ENCODE data around the gene SLCO2A1.

SLCO2A1 gene

DNA sequence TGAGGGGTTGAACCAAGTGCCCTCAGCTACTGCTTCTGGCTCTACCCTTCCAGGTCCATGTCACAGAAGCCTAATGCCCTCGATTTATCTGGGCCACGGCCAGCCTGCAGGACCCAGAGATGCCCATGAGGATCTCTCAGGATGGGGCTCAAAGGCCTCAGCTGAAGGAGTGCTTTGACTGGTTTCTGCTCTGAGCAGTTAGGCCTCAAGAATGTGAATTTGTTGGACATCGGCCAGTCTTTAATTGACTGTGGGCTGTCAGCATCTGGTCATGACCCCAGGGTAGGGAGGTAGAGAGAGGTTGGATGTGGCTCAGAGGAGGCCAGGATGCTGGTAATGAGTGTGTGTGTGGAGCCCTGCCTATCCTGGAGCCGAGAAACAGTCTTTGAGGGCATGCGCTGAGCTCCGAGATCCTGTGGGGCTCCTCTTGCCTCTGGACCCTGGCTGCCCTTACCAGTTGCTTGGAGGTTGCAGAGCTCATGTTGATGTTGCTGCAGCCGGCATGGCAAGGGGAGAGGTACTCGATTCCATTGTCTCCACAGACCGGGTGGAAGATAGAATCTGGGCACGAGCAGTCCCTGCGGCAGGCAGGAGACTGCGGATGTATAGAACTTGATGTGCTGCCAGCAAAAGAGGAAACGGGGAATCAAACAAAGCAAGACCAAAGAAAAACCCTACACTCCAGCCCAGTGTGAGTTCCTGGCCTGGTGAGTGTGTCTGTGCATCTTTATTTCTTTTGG, 84.9 kb downstream of the SLCO2A1 start:
- peak; percentile 23 for DNase-seq

DNA sequence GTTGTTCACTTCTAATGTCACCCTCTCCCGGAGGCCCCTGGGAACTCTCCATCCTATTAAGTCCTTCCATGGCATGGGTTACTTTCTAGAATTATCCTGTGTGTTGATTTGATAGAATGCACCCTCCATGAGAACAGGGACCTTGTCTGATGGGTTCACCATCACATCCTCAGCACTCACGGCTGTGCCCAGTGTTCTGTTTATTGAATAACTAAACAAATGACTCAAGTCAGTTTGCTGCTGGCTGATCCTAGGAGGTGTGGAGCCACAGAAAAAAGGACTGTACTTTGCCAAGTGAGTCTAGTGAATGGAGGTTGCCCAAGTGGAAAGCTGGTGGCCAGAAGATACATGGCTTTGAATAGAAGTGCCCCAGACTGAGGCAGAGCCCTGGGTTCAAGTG, 85.5 kb downstream of the SLCO2A1 start:
- DNase-seq: no peak

DNA sequence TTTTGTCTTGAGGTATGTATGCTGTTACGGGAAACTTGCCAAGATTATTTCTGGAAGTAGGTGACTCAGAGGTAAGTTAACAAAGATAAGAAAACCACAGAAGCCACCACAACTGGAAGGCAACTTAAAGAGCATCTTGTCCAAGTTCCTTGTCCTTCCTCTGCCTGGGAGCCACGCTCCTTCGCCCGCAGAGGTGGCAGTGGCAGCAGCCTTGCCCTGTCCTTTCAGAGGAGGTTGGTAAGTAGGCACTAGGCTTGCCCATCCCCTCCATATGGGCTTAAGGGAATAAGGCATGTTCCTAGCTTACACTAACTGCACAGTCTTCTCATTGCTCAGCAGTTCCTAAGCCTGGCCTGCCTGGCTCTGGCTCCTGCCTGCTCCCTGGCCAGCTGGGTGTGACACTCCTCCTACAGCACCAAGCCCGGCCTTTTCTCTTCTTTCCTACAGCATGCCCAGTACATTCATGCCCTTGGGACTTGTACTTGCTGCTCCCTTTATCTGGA, 86.0 kb downstream of the SLCO2A1 start:
- DNase-seq: no peak

DNA sequence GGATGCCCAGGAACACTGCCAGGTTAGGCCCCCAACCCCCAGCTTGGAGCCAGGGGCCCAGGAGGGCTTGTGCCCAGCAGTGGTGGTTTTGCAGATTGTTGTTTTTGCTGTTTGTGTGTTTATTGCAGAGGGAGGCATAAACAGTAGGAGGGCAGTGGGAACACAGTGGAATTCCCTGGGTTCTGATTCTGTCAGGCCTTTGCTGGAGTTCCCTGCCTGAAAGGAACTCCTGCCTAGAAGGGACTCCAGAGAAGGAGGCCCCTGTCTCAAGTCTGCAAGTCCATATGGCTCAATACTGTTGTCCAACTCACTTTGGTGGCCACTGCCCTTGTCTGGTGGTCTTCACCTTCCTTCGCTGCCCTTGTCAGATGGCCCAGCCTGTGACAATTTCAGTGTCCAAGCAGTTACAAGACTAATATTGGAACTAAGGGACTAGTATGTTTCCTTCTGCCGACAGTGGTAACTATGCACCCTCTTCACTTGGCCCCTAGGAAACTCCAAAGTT, 86.6 kb downstream of the SLCO2A1 start:
- no peak for DNase-seq

DNA sequence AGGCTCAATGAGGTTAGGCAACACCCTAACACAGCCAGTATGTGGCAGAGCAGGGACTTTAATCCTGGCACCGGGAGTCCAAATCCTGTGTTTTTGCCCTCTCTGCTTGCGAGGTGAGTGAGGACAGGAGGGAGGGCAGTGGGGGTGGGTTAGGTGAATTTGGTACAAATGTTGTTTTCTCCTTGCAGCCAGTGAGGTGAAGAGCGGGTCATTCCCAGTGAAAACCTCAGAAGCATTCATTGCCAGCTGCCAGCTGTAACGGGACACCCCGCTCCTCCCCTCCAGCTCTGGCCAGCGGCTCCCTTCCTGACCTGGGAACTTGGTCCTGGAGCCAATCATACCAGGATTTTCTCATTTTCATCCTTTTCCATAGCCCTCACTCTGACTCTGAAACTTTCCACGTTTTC, 88.3 kb downstream of the SLCO2A1 start:
- DNase-seq: no peak

DNA sequence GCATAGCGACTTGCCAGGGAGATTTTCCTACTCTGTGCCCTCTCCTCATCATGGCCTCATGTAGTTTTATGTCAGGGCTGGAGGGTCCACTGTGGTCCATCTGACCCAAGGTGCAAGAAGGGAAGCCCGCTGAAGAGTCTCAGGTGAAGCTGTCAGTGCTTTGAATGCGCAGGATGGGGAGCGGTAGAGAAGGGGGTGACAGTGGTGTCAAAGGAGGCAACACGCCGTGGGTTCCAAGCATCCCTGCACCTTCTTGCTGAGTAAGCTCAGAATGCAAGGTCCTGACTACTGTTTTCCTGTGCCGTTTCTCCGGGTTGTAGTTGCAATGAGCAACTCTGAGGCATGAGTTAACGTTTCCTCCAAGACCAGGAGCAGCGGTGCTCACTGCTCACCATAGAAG, 89.2 kb downstream of the SLCO2A1 start:
- DNase-seq: no peak

DNA sequence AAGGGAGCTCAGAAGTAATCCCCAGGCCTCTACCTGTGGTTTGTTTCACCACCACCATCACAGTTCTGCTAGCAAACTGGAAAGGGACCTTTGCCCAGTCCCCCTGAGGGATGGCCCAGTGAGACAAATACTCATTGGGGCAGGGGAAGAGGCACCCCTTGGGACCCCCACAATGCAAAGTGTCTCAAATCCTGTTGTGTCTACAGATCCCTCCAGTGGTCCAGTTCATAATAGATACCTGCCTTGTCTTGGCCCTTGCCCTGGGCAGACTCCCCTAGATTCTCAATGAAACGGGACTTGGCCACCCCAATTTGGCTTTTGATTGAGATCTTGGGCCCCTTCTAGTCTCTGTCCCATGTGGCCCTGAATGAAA, 90.3 kb downstream of the SLCO2A1 start:
- DNase-seq: no peak

DNA sequence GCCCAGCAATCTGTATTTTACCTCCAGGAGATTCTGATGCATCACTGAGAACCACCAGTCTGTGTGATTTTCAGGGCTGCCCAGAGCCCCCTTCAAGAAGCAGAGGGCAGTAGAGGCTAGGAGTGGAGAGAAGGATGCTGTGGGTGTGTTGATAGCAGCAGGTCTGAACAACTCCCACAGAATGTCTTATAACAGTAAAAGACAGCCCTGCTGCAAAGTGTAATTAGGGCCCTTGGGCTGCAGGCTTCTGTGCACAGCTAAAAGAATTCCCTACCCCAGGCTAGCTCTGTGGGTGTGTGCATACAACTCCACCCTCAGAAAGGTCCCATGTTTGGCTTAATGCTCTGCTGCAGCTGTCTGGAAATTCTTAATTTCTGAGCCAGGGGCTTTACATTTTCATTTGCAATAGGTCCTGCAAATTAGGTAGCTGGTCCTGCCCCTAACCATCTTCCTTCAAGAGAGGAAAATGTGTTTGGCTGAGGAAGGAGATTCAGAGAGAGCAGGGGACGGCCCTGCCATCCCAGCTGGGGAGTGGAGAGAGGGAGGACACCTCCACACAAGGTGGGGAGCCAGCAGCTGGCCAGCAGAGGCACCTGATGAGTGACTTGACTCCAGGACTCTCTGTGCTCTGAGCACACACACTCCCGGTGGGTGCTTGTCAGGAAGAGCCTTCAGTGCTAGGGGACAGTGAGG, 90.8 kb downstream of the SLCO2A1 start:
- DNase-seq: peak; percentile 10

DNA sequence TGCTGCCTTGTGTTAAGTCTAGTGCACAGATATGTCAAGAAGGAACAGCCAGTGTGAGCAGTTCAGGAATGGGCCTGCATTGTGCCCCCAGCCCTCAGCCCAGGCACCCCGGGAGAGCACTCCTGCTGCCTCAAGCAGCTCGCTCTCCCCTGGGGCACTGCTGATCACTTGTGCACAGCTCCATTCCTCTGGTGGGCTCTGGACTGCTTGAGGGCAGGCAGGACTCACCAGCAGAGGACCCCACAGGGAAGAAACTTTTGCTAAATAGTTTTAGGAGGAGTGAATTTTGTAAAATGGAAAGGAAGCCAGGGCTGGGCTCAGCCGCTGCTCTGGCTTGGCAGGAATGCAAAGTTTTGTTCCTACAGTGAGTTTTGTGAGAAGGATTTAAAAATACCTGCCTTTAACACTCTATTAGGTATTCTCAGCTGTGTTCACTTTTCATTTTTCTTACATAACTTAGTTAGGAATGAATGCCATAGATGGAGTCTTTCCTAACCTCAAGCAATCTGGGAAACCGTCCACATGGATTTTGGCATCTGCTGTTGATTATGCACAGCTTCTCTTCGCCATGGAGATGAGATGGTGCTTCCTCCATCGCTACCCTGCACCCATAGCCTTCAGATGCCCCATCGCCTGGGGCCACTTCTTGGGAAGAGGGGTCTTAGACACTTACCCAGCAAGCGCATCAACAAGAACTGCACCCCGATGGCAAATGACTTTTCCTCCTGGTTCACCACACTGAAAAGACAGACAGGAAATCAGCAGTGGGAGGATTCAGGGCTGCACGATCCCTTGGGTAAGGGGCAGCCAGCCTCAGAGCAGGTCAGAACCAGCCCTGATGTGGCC, 91.7 kb downstream of the SLCO2A1 start:
- DNase-seq: no peak

DNA sequence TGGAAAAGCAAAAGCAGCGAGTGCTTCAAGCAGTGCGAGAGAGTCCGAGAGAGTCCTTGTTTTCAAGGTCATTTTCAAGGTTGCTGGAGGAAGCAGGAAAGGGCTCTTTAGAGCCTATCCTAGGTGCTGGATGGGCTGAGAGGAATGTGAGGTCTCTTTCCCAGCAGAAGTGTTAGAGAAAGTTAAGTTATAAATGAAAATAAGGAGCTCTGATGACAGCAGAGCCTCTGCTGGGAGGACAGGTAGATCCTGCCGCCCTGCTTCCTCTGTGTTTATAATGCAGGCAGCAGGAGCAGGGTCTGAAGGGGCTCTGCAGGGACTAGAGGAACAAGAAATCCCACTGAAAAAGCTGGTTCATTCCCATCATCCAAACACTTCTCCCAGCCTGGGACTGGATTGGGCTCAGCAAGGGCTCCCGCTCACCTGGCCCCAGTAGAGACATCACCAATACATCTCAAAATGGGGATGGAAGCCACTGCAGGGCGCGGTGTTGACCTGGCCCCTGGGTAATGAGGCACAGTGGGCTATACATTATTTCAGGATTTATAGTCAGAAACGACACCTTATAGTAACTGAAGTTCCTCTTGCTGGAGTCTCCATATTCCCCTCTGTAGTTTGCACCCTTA, 92.6 kb downstream of the SLCO2A1 start:
- DNase-seq: no peak

DNA sequence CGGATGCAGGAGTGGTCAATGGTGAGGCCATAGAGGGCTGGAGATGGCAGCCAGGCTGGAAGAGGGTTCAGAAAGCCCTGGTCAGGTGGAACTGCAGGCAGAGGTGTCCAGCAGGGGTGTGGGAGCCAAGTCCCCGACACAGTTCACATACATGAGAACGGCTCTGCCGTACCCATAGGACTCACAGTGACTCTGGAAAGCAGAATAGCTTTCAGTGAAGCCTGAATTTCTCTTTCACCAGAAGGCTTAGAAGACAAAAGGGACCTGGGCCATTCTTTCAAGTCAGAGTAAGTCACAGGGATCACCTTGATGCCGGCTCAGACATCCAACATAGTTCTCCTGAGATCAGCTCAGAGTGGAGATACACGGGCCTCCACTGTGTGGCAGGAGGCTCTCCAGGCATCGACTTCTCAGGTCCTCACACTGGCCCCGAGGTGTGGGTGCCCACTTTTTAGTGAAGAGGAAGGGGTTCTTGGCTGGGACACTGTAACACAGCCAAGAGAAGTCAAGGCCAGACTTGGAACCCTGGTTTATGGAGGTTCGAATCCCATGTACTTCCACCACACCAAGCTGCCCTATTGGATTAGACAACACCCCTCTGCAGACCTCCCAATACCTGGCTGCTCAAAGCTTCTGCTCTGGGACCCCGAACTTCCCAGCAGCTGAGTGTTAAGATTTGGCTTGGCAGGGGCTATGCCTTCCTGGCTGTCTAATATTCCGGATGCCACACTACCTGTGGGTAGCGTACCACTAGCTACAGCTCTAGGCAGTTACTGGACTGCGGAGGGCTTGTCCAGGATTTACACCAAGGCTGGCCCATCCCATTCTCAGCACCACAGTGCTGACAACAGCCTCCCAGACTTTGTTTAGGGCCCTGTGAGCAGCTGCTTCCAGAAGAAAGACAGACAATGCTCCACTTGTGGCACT, 93.6 kb downstream of the SLCO2A1 start:
- DNase-seq: no peak

DNA sequence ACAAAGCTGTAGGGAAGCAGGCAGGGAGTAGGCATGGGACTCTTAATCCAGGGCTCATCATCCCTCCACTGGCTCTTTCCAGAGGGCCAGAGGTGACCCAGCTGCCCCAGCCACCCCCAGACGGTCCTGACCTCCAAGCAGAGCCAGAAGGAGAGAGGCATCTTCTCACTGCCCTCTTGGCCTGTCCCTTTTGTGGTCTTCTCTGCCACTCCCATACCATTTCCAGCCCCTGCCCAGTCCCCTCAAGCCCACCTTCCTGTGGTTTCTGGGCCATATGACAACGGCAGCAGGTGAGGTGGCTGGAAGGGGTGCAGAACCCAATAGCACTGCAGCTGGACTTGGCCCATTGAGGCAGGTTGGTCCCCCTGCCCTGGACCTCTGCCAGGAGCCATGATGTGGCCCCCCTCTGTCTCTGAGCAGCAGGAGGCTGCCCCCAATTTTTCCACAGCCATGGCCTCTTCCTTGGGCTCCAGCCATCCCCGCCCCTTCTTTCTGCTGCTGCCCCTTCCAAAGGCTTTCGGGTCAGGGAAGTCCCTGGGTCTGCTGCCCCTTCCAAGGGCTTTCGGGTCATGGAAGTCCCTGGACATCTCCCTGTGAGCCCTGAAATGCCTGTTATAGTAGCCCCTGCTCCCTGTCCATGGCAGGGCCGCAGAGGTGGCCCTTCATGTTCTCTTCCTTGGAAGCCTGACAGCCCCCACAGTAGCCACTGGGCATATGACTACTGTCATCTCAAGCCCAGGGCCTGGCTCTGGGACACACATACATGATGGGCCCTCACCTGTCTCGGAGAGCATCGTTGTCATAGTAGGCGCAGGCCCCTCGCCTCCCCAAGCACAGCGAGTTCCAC, 94.5 kb downstream of the SLCO2A1 start:
- DNase-seq: no peak

DNA sequence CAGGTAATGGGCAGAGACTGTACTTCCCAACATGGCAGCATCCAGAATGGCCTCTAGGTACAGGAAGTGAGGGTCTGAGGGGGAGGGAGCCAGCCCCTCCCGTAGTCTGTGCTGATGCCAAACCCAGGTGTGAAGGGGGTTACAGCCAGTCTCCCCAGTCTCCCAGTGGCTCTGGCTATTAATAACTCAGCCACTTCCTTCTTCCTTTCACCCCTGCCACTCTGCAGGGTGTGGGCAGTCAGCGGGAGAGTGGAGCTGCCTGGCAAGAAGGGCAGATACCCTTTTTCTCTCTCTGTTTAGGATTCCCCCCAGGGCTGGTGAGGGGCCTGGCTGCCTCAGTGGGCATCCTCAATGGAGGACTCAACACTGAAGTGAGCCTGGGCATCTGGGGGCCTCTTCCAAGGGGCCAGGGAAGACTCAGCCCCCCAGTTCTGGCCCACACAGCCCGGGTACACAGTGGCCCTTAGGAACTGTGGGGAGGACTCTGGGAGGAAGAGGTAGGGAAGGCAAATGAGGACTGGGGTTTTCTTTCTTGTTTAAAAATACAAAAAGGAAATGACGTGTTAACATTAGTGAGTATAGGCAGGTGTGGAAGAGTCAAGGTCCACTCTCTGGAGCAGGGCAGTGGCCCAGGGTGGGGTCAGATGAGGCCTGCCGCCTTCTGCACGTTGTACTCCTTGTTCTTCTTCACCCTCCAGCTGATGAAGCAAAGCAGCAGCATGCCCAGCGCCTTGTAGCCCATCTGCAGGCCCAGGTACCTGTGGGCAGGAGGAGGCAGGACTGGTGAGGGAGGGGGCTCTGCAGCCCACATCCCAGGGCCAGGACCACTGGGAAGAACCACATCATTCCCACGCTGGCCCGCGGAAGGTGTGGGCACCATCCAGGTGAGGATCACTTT, 95.4 kb downstream of the SLCO2A1 start:
- no peak for DNase-seq

DNA sequence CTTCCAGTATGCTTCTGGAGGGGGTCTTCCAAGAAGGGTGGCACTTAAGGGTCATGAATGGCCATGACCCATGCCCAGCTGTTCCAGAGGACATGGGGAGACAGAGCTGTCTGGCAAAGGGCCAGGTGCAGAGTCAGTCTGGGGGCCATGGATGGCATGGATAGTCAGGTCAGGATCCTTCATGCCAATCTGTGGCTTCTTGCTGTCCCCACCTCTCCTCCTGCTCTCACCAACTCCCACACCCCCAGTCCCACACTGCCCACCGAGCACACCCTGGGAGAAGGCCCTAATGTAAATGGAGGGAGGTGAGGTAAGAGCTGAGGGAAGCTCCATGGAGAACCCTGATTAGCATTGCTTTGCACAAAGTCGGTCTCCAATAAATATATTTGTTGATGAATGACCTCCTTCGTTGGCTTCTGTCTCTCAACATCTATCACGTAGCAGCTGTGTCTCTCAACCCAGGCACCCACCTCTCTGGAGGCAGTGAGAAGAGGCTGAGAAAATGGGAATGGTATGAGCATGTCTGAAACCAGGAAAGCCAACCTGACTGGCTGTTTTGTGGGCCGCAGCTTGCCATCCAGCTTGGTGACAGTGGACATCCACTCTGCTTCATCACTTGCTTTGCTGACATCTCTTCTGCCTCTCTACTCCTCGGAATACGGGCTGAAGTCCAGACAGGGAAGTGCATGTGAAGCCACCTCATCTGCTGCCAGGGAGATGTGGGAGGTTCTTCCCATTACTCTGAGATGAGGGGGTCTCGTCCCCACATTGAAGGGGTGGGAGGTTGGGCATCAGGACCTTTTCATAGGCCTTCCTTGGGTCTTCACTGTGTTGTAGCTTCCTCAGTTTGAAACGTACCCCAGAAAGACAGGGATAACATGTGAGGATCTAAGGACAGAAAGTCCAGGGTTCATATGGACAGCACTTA, 96.4 kb downstream of the SLCO2A1 start:
- no peak for DNase-seq

DNA sequence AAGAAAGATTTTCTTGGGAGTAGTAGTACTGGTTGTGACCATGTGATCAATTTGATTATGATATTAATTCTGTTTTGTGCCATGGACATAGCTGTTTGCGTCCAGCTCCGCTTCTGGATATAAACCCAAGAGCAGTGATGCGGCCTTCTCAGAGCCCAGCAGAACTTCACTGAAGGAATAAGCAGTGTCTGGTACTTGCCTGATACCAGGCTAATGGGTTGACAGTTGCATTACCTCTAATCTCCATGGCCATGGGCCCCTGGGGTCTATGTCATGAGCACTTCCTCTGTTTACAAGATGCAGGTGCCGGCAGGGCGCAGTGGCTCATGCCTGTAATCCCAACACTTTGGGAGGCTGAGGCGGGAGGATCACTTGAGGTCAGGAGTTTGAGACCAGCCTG, 97.7 kb downstream of the SLCO2A1 start:
- no peak for DNase-seq

DNA sequence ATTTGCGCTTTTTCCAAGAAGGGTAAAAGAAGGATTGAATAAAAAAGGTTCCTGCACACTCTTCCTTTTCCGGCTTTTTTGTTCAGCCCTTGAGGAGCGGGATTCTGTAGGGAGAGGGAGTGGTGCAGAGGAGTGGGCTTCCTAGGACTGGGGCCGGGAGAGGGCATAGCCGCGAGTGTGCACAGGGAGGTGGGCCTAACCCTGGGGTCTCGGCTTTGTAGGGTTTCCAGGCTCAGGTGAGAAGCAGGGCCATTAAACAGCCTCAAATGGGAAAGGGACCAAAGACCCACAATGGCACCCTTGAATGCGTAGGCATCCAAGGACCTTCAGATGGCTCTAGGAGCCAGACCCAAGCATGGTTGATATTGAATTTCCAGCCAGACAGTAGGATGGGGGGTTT, 98.6 kb downstream of the SLCO2A1 start:
- DNase-seq: no peak

DNA sequence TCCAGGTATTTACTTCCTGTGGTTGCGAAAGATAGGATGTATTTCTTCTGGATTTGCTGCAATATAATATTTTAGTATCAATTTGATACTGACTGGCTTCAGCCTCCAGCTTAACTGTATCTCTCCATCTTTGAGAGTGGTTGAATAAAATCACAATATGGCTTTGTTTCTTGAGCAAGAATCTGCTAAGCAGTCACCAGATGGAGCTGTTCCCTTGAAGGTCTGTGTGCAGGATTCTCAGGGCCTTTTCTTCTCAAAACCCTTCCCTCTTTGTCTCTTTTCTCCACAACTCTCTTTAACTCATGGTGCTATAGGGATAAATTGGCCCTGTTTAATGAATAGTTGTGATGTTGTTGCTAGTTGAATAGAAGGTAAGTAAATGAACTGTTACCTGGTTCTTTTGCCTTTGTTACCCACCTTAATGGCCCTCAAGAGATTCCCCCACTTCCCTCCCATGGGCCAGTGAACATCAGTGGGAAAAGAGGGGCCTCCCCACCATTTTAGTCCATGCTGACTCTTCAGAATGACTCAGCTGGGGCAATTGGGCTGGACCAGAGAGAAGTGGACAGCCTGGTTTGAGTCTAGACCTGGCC, 99.3 kb downstream of the SLCO2A1 start:
- DNase-seq: peak; percentile 62
